GM12892 (cell line): ENCODE measurements around the gene ACSM2B.

Experiments used
- POLR2A ChIP-seq: IDR thresholded peaks from 2 replicates; pipeline ENCODE4 v1.6.1; 2011; ENCODE audit warnings: low read depth, low read length, control low read depth
- POLR2AphosphoS5 ChIP-seq: IDR thresholded peaks from 2 replicates; pipeline ENCODE4 v1.6.1; 2011; ENCODE audit warnings: low read depth, low read length, control low read depth
- TAF1 ChIP-seq: IDR thresholded peaks from 2 replicates; pipeline ENCODE4 v1.6.1; 2011; ENCODE audit warnings: low read depth, mild to moderate bottlenecking, control low read depth, low read length, borderline replicate concordance

- TF ChIP-seq POLR2A = no peak
- TF ChIP-seq POLR2AphosphoS5 = no peak
- TF ChIP-seq TAF1 = no peak
Observed at GRCh38 chr16:20566864-20567263, 9.3 kb downstream of the ACSM2B start.
